ENCODE data around the gene HINT3.
"Not testable (repeated sequence)": the region's sequence is repeated elsewhere in the genome, so short reads cannot be mapped to it uniquely, and the experiment has no call there.

Gene HINT3

DNA sequence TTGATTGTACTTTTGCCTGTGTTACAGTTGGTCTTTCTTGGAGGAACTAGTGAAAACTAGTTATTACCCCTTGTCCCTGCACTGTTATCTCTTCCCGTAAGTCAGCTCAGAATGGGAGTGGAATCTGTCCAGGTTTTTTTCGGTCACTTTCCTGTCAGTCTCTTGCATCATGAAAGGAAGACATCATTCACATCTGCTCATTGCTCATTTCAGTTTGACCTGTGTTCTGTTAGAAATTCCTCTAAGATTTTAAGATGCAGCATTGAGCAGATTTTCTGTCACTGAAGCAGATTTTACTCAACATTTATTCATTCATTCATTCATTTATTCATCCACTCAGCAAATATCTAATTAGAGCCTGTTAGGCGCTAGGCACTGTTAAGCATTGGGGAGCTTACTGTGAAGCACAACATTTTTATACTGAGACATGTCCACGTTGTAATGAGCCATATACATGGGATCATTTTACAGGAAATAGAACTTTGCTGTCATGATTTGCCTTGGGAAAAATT lies 33.1 kb upstream of the HINT3 start:
- H3K9me3 ChIP-seq (ENCODE audit: control insufficient read depth, insufficient read depth, low read length) = no peaks in the 10 kb centered on the region
- no CpG with 5 or more reads among the region's 4 CpGs for WGBS (ENCODE audit: insufficient coverage, insufficient read length)
- H3K4me3 ChIP-seq (ENCODE audit: low read length) = no peak overlapping the region
- DNase-seq (ENCODE audit: low read depth, low spot score) = no peak
- H3K4me1 ChIP-seq (ENCODE audit: control insufficient read depth, insufficient read depth, low read length) = peaks cover 1% of the 10 kb centered on the region; the same call in 1 of the 2 replicates
- H3K36me3 ChIP-seq (ENCODE audit: control insufficient read depth, insufficient read depth, low read length) = no peaks in the 10 kb centered on the region
- H3K27me3 ChIP-seq (ENCODE audit: control insufficient read depth, insufficient read depth, low read length) = no peaks in the 10 kb centered on the region
- no peak overlapping the region for H3K27ac ChIP-seq (ENCODE audit: low read length)

DNA sequence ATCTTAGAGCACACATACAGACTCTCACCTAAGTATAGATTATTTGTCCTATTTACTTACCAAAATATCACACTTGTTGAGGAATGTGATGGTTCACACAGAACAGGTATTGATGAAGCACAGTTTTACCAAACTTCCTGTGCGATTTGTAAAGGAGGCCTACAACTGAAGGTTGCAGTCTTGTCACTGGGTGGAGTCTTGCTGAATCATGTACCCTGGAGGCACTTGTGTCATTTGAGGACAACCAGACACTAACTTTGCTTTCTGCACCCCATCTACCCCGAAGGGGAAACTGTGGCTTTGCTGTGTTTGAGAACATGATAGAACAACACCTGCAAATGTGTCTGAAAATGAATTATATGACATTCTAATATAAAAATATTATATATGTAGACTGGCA lies 32.4 kb upstream of the HINT3 start:
- Histone ChIP-seq H3K4me3 (ENCODE audit: low read length) (no peak overlapping the region), H3K4me1 (ENCODE audit: control insufficient read depth, insufficient read depth, low read length) (no peaks in the 10 kb centered on the region), H3K27me3 (ENCODE audit: control insufficient read depth, insufficient read depth, low read length) (no peaks in the 10 kb centered on the region), H3K36me3 (ENCODE audit: control insufficient read depth, insufficient read depth, low read length) (no peaks in the 10 kb centered on the region), H3K9me3 (ENCODE audit: control insufficient read depth, insufficient read depth, low read length) (no peaks in the 10 kb centered on the region), H3K27ac (ENCODE audit: low read length) (no peak overlapping the region)
- WGBS (ENCODE audit: insufficient coverage, insufficient read length) = no CpG with 5 or more reads among the region's 2 CpGs
- no peak for DNase-seq (ENCODE audit: low read depth, low spot score)

DNA sequence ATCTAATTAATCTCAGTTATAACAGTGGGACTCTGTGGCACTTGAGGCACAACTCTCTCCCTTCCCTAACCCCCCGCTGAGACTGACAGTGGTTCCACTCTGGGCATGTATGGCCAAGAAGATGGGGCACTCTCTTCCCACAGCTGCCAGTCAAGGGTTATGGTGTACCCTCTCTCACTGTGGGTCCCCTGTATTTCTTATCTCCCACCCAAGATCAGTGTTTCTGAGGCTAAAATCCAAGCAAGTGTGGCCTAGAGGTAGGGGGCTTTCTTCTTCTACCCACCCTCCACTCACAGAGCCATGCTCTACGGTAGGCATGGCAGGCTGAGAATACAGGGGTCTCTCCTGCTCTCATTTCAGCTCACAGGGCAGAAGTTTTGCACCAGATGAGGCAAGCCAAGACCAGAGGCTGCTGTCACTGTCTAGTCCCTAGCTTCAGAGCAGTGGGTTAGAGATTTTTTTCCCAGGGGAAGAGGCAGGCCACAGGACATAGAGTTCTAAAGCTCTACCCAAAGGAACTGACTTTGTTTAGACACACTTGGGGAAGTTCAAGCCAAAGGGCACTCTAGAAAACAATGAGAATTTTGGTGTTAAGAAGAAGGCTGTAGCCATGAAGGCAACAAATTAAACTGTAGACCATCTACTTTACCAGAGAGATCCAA lies 31.7 kb upstream of the HINT3 start:
- Histone ChIP-seq H3K36me3 (ENCODE audit: control insufficient read depth, insufficient read depth, low read length) (no peaks in the 10 kb centered on the region), H3K27me3 (ENCODE audit: control insufficient read depth, insufficient read depth, low read length) (no peaks in the 10 kb centered on the region), H3K9me3 (ENCODE audit: control insufficient read depth, insufficient read depth, low read length) (no peaks in the 10 kb centered on the region), H3K4me1 (ENCODE audit: control insufficient read depth, insufficient read depth, low read length) (no peaks in the 10 kb centered on the region), H3K4me3 (ENCODE audit: low read length) (no peak overlapping the region), H3K27ac (ENCODE audit: low read length) (no peak overlapping the region)
- no CpG with 5 or more reads among the region's 2 CpGs for WGBS (ENCODE audit: insufficient coverage, insufficient read length)
- DNase-seq (ENCODE audit: low read depth, low spot score) = no peak

DNA sequence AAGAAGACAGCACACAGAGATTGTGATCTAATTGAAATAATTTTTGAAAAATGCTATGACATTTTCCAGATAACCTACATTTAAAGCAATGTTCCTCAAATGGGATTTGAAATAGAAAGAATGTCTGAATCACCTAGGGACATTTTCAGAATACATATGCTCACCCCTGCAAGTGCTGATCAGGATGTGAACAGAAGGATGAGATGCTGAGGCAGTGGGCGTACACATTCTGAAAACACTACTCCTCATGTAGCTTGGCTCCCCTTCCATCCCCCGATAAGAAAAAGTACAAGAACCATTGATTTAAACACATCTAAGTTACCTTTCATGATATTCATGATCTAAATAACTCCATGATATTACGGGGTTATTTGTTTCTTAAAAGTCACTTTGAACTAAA lies 29.9 kb upstream of the HINT3 start:
- Histone ChIP-seq H3K4me1 (ENCODE audit: control insufficient read depth, insufficient read depth, low read length) (no peaks in the 10 kb centered on the region), H3K27ac (ENCODE audit: low read length) (no peak overlapping the region), H3K27me3 (ENCODE audit: control insufficient read depth, insufficient read depth, low read length) (no peaks in the 10 kb centered on the region), H3K36me3 (ENCODE audit: control insufficient read depth, insufficient read depth, low read length) (no peaks in the 10 kb centered on the region), H3K9me3 (ENCODE audit: control insufficient read depth, insufficient read depth, low read length) (no peaks in the 10 kb centered on the region), H3K4me3 (ENCODE audit: low read length) (no peak overlapping the region)
- no CpG with 5 or more reads among the region's 3 CpGs for WGBS (ENCODE audit: insufficient coverage, insufficient read length)
- DNase-seq (ENCODE audit: low read depth, low spot score) = no peak

DNA sequence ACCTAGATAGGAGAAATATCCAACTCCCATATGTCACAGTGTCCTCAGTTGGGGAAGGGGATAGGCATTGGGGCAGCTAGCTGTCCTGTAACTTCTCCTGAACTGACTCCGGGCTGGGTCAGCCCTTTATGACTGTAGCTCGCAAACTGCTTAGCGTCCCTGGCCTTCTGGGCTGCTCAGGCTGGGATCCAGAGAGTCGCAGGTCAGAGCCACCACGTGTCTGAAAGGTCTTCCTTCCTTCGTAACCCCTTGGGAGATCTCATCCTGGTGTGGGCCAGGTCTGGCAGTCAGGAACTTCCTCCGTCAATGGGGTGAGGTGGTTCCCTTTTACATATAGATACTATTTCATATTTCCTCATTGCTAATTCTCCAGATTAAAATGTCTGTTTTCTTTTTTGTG lies 28.8 kb upstream of the HINT3 start:
- Histone ChIP-seq H3K27me3 (ENCODE audit: control insufficient read depth, insufficient read depth, low read length) (no peaks in the 10 kb centered on the region), H3K4me3 (ENCODE audit: low read length) (no peak overlapping the region), H3K36me3 (ENCODE audit: control insufficient read depth, insufficient read depth, low read length) (no peaks in the 10 kb centered on the region), H3K4me1 (ENCODE audit: control insufficient read depth, insufficient read depth, low read length) (no peaks in the 10 kb centered on the region), H3K27ac (ENCODE audit: low read length) (no peak overlapping the region), H3K9me3 (ENCODE audit: control insufficient read depth, insufficient read depth, low read length) (no peaks in the 10 kb centered on the region)
- no CpG with 5 or more reads among the region's 7 CpGs for WGBS (ENCODE audit: insufficient coverage, insufficient read length)
- DNase-seq (ENCODE audit: low read depth, low spot score) = no peak

DNA sequence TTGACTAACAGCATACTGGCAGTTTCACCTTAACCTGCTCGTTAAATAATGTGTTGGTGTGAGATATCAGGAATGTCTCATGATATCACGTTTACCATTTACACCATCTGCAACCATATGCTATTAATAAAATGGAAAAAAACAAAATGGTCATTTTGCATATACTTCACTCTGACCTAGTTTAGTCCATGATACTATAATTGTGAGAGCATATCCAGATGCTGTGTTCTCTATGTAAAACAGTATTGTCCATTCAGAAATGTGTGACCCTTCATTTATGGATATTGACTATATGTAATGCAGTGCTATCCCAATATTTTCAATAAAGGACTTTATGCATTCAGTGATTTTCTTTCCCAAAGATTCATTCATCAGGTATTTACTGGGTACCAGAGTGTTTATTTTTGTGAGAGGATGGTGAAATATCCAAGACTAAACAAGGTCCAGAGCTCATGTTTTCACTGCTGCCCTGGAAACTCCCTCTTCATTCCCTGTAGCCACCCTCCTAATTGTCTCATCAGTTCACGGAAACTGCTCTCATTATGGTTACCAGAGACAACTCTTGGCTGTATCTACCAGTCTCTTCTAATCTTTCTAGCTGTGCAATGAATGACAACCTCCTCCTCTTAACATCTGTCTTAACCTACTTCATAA lies 25.7 kb upstream of the HINT3 start:
- WGBS (ENCODE audit: insufficient coverage, insufficient read length) = no CpG with 5 or more reads among the region's 3 CpGs
- Histone ChIP-seq H3K4me3 (ENCODE audit: low read length) (no peak overlapping the region), H3K4me1 (ENCODE audit: control insufficient read depth, insufficient read depth, low read length) (no peaks in the 10 kb centered on the region), H3K27me3 (ENCODE audit: control insufficient read depth, insufficient read depth, low read length) (no peaks in the 10 kb centered on the region), H3K27ac (ENCODE audit: low read length) (no peak overlapping the region), H3K9me3 (ENCODE audit: control insufficient read depth, insufficient read depth, low read length) (no peaks in the 10 kb centered on the region), H3K36me3 (ENCODE audit: control insufficient read depth, insufficient read depth, low read length) (no peaks in the 10 kb centered on the region)
- no peak for DNase-seq (ENCODE audit: low read depth, low spot score)

DNA sequence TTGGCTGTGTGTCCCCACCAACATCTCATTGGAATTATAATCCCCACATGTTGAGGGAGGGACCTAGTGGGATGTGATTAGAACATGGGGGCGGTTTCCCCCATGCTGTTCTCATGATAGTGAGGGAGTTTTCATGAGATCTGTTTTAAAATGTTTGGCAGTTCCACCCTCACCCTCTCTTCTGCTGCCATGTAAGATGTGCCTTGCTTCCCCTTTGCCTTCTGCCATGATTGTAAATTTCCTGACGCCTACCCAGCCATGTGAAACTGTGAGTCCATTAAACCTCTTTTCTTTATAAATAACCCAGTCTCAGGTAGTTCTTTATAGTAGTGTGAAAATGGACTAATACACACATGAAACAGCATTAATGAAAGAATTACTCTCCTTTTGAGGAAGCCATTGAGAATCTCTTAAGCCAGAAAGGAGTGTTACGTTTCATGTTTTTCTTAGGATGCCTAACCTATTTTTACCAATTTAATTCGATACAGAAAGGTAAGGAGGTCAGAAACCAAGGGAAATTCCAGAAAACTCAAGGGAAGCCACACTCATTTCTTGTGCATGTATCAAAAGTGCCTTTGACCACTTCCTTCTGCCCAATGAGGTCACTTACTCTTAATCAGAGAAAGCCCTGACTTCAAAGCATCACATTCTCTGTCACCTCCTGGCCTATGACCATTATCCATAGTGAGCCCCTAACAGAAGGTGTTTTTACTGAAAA lies 24.7 kb upstream of the HINT3 start:
- DNase-seq (ENCODE audit: low read depth, low spot score) = no peak
- no peaks in the 10 kb centered on the region for H3K27me3 ChIP-seq (ENCODE audit: control insufficient read depth, insufficient read depth, low read length)
- H3K27ac ChIP-seq (ENCODE audit: low read length) = no peak overlapping the region
- H3K36me3 ChIP-seq (ENCODE audit: control insufficient read depth, insufficient read depth, low read length) = no peaks in the 10 kb centered on the region
- H3K9me3 ChIP-seq (ENCODE audit: control insufficient read depth, insufficient read depth, low read length) = no peaks in the 10 kb centered on the region
- no peaks in the 10 kb centered on the region for H3K4me1 ChIP-seq (ENCODE audit: control insufficient read depth, insufficient read depth, low read length)
- no peak overlapping the region for H3K4me3 ChIP-seq (ENCODE audit: low read length)
- no CpG with 5 or more reads among the region's 4 CpGs for WGBS (ENCODE audit: insufficient coverage, insufficient read length)

DNA sequence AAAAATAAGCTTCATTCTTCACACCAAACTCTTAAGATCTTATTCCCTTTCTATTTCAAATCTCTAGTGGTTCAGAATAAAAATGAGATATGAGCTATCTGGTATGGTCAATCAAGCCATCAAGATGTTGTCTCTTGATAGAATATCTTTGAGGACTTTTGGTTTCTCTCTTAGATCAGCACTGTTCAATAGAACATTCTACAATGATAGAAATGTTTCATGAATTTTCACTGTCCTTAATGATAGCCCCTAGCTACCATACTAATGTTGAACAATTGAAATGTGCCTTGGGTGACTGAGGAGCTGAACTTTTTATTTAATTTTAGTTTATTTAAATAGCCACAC lies 24.1 kb upstream of the HINT3 start:
- no peaks in the 10 kb centered on the region for H3K27me3 ChIP-seq (ENCODE audit: control insufficient read depth, insufficient read depth, low read length)
- no peaks in the 10 kb centered on the region for H3K36me3 ChIP-seq (ENCODE audit: control insufficient read depth, insufficient read depth, low read length)
- DNase-seq (ENCODE audit: low read depth, low spot score) = no peak
- no peak overlapping the region for H3K27ac ChIP-seq (ENCODE audit: low read length)
- H3K4me1 ChIP-seq (ENCODE audit: control insufficient read depth, insufficient read depth, low read length) = no peaks in the 10 kb centered on the region
- H3K9me3 ChIP-seq (ENCODE audit: control insufficient read depth, insufficient read depth, low read length) = no peaks in the 10 kb centered on the region
- no peak overlapping the region for H3K4me3 ChIP-seq (ENCODE audit: low read length)

DNA sequence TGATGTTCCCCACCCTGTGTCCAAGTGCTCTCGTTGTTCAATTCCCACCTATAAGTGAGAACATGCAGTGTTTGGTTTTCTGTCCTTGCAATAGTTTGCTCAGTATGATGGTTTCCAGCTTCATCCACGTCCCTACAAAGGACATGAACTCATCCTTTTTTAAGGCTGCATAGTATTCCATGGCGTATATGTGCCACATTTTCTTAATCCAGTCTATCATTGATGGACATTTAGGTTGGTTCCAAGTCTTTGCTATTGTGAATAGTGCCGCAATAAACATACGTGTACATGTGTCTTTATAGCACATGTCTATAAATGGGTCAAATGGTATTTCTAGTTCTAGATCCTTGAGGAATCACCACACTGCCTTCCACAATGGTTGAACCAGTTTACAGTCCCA lies 21.1 kb upstream of the HINT3 start:
- not testable (repeated sequence) for H3K4me3 ChIP-seq (ENCODE audit: low read length); DNase-seq (ENCODE audit: low read depth, low spot score); H3K36me3 ChIP-seq (ENCODE audit: control insufficient read depth, insufficient read depth, low read length); H3K27ac ChIP-seq (ENCODE audit: low read length); H3K27me3 ChIP-seq (ENCODE audit: control insufficient read depth, insufficient read depth, low read length); H3K4me1 ChIP-seq (ENCODE audit: control insufficient read depth, insufficient read depth, low read length); H3K9me3 ChIP-seq (ENCODE audit: control insufficient read depth, insufficient read depth, low read length)
- WGBS (ENCODE audit: insufficient coverage, insufficient read length) = no CpG with 5 or more reads among the region's 5 CpGs

DNA sequence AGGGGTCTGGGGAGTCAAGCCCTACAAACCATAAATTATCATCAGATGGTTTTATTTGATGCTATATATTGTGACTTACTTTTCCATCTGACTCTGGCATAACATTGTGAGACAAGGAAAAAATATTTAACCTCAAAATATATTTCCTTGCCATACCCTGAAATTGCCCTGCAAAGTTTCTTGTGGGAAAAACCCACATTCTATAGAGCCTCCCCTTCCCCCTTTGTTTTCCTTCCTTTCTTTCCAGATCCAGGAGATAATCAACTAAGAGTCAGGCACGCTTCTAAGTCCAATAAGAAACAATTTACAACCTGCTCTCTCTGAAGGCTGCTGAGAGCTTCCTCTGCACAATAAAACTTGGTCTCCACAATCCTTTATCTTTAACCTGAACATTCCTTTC lies 17.5 kb upstream of the HINT3 start:
- Histone ChIP-seq H3K36me3 (ENCODE audit: control insufficient read depth, insufficient read depth, low read length) (no peaks in the 10 kb centered on the region), H3K27me3 (ENCODE audit: control insufficient read depth, insufficient read depth, low read length) (no peaks in the 10 kb centered on the region), H3K9me3 (ENCODE audit: control insufficient read depth, insufficient read depth, low read length) (no peaks in the 10 kb centered on the region), H3K27ac (ENCODE audit: low read length) (no peak overlapping the region), H3K4me3 (ENCODE audit: low read length) (no peak overlapping the region), H3K4me1 (ENCODE audit: control insufficient read depth, insufficient read depth, low read length) (no peaks in the 10 kb centered on the region)
- WGBS (ENCODE audit: insufficient coverage, insufficient read length) = no CpG with 5 or more reads among the region's 1 CpG
- DNase-seq (ENCODE audit: low read depth, low spot score) = no peak

Measured in iPS DF 6.9 (cell line).